ENCODE data around the gene DAP.

DNA sequence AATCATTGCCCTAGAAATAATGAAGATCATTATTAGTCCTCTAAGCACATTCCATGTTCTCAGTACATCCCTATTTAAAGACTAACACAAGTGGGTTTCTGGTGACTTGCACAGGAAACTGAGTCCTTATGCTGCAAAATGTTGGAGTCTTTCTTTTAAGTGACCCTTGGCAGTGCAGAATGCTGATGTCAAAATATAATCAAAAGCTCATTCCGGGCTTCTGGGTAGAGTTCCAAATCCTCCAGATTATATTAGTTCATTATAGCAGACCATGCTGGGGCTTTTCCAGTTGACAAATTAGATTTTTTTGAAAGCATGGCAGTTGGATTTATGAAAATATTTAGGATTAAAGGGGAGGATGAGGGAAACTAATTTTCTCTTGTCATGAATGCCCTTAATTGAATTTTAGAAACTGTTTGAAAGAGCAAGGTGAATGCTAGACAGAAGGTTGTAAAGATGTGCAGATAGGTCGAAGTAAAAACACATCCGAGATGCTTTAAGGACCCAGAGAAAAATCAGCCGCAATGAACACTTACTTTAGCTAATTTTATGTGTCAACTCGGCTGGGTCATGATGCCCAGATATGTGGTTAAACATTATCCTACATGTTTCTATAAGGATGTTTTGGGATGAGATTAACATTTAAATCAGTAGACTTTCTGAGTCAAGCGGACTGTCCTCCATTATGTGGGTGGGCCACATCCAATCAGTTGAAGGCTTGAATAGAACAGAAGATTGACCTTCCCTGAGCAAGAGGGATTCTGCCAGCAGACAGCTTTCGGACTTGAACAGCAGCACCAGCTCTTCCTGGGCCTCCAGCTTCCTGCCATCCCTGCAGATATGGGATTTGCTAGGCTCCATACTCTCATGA is 88.7 kb downstream of the DAP start:
- TF ChIP-seq, protein P1, sequence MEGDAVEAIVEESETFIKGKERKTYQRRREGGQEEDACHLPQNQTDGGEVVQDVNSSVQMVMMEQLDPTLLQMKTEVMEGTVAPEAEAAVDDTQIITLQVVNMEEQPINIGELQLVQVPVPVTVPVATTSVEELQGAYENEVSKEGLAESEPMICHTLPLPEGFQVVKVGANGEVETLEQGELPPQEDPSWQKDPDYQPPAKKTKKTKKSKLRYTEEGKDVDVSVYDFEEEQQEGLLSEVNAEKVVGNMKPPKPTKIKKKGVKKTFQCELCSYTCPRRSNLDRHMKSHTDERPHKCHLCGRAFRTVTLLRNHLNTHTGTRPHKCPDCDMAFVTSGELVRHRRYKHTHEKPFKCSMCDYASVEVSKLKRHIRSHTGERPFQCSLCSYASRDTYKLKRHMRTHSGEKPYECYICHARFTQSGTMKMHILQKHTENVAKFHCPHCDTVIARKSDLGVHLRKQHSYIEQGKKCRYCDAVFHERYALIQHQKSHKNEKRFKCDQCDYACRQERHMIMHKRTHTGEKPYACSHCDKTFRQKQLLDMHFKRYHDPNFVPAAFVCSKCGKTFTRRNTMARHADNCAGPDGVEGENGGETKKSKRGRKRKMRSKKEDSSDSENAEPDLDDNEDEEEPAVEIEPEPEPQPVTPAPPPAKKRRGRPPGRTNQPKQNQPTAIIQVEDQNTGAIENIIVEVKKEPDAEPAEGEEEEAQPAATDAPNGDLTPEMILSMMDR (conservative IDR thresholded peaks at IDR 0.05; ENCODE audit: low read depth in 2 of 2): no peak
- TF ChIP-seq ZNF331 (CRISPR knock-in tag; IDR thresholded peaks at IDR 0.05; ENCODE audit: low read depth) (no peak), JUNB (IDR thresholded peaks at IDR 0.05; ENCODE audit: unreplicated experiment) (no peak)
